ENCODE data around the gene ATF5.

- TF ChIP-seq CTCF (IDR thresholded peaks at IDR 0.05; ENCODE audit: insufficient read depth, low read length, poor library complexity, severe bottlenecking) (no peak), EZH2phosphoT487 (conservative IDR thresholded peaks at IDR 0.05; ENCODE audit: low read length) (no peak)
Measured at GRCh38 chr19:49957262-49957915, 28.4 kb downstream of the ATF5 start.

All from SU-DHL-6 (cell line).